Lung microvascular endothelial cell (primary cell): Measurements from ENCODE around the gene ELF3. TPM values are rescaled to one million over a fixed set of nuclear protein-coding genes. Genes with fewer than 3 reads are reported as not detected.
A peak's percentile ranks its signal among the peaks of the same experiment; 100 is the strongest.
"Not testable (repeated sequence)": the region's sequence is repeated elsewhere in the genome, so short reads cannot be mapped to it uniquely, and the experiment has no call there.

Experiments used
- DNase-seq, 2 donors: peaks; one replicate each; pipeline versions ENCODE4 v3.0.0 to v3.0.0-alpha.2; 2010; ENCODE audit warnings: low read depth in 2 of 2
- total RNA-seq: library from RNA; depleted of rRNA; stranded (reverse); fragments of >200 nt; gene quantifications from 2 replicates; pipeline ENCODE4 v1.2.1, GENCODE V29; 2014

The ELF3 gene
- total RNA-seq, 1 donor from 2014 or later: under 0.01 TPM

DNA sequence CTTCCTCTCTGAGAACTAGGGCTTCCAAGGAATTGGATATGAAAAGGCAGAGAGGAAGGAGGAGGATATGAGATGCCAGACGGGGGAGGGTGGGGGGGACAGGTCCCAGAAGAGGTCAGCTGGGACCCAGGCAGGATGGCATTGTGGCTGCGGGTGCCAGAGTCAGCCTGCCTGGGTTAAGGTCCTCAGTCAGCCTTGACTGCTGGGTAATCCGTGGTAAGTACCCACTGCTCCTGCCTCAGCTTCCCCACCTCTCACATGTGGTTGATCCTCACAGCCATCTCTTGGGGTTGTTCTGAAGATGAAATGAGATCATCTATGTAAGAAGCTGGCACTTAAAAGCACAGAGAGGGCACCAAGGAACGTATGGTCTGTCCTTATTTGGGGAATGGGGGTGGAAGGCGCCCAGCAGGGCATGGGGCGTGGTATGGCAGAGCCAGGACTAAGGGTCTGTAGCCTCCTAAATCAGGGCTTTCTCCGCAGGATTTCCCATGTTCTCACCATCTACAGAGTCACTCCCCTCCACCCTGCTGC lies 23.8 kb downstream of the ELF3 start:
- no peak for DNase-seq

DNA sequence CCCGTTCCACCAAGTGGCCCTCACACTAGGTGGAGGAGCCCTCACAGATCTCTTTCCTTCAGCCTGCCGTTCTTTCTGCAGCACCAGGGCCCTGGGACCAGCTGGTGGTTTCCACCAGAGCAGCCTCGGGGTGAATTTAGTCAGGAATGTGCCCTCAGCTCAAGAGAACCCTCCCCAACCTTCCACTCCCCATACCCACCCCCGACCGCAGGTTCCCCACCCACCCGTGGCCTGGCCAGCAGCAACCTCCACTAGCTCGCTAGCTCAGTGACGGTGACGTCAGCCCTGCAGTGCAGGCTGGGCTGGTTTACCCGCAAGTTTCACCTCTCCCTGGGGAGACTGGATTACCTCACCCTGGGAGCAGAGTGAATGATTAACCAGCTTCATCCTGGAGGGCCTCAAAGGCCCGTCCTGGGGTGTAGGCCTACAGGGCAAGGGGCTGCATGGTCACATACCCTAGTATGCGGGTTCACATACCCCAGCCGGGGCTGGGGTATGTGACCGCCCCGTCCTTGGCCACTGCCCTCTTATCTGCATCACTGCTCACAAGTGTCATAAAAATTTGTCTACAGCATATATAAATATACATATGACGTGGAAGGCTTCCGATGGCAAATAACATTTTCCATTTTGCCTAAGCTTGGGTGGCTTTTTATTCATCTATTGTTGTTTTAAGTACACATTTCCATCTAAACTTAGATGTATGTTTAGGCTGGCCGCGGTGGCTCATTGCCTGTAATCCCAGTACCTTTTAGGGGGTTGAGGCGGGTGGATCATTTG lies 24.5 kb downstream of the ELF3 start:
- DNase-seq: peak in 1 of 2 donors; percentile 29

- no peak for DNase-seq
These were observed 26.4 kb downstream of the ELF3 start for GRCh38 chr1:202036595-202037387.

DNA sequence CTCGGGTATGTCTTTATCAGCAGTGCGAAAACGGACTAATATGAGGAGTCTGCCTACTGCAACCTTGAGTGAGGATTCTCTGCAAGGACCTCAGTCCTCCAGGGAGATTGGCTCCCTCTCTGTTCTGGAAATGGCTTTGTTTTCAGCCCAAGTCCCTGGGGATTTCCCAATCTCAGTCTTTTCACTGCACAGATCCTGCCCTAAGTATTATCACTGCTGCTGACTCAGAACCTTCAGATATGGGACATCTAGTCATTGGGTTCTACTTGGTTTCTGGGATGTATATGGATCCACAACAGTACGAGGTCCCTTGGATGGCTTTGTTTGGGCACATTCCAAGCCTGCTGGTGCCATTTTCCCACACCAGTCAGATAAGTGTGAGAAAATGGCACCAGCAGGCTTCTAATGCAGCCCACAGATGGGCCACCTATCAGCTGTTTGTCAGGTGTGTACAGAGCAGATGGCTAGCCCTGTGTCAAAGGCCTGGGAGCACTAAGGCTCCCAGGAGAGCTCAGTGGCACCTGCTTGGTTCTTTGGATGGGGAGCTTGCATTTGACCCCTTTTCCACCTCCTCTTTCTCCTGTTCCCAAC lies 27.4 kb downstream of the ELF3 start:
- DNase-seq: no peak

- DNase-seq: no peak
These were observed 28.4 kb downstream of the ELF3 start for GRCh38 chr1:202038688-202039346.

DNA sequence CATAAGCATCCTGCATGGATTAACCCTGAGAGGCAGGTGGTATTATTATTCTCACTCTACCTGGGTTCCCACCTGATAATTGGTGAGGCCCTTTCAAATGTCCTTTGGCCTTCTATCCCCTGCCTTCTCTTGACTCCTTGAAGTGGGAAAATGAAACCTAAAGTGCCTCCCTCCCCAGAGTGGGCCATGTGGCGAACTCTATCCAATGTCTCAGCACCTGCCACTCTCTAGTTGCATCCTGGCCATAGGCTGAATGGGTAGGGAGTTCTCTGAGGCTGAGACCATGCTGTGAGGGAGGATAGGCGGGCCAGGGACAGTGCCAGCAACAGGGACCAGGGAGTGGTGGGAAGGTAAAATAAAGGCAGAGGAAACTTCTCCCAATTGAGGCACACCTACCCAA lies 35.3 kb downstream of the ELF3 start:
- no peak for DNase-seq

- no peak for DNase-seq
These were observed 35.8 kb downstream of the ELF3 start for GRCh38 chr1:202046227-202046626.

GRCh38 chr1:202046748-202047708 lies 36.6 kb downstream of the ELF3 start:
- DNase-seq: no peak

DNA sequence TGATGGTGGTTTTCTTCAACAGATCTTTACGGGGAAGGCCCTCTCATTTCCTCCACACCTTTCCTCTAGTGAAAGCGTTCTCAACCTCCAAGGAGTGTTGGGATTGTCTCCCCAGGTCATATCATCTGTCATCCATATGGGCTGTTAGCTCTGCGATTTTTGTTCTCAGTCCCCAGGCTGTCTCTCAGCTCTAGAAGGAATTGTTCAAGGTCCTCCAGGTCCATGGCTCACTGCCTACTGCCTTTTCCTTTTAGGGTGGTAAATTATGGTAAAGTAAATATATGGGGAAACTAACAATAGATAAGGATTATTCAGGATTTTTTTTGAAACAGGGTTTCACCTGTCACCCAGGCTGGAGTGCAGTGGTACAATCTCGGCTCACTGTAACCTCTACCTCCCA lies 37.6 kb downstream of the ELF3 start:
- no peak for DNase-seq

DNA sequence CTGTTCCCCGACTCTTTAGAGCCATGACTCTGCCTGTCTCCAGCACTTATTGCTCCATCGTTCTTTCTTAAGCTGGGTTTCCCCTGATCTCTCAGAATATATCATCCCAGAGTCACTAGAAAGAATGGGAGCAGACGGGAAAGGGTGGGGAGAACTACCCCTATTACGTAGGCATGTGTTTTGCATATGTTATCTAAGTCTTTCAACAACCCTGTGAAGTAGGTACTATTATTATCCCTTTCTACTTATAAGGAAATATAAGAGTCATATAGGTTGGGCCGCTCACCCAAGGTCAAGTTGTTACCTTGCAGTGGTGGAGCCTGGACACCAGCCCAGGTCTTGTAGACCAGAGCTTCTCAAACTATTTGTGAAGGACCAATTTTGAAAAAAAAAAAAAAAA lies 38.7 kb downstream of the ELF3 start:
- no peak for DNase-seq

GRCh38 chr1:202054094-202054493 lies 43.7 kb downstream of the ELF3 start:
- no peak for DNase-seq

GRCh38 chr1:202054673-202055072 lies 44.3 kb downstream of the ELF3 start:
- not testable (repeated sequence) for DNase-seq

DNA sequence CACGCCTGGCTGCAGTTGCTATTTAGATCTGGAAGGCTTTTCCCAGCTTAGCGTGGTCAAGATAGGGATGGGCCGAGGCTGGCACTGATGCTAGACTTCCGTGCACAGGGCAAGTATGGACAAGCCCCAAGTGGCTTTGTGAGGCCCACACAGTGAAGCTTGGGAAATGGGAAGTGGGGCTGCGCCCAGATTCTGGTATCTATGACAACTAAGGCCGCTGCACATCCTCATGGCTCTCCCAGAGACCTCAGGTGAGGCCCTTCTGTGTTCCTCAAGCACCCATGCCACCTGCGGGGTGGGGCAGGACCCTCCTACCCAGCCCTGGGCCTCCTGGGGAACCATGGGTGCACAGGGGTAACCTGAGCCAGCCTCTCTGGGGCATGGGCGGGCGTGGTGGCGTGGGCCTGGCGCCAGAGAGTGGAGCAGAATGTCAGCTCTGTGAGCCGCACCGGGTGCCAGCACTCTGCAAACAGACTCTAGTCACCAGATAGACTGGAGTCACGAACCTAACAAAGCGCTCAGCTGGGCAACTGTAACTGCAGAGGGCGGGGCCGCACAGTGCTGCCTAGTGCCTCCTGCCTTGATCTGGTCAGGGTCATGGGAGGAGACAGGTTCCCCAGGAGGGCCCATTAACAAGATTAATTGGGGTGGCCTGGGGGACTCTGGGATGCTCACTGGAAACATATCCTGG lies 46.4 kb downstream of the ELF3 start:
- no peak for DNase-seq

- not testable (repeated sequence) for DNase-seq
These were observed 46.9 kb downstream of the ELF3 start for GRCh38 chr1:202057335-202057704.

DNA sequence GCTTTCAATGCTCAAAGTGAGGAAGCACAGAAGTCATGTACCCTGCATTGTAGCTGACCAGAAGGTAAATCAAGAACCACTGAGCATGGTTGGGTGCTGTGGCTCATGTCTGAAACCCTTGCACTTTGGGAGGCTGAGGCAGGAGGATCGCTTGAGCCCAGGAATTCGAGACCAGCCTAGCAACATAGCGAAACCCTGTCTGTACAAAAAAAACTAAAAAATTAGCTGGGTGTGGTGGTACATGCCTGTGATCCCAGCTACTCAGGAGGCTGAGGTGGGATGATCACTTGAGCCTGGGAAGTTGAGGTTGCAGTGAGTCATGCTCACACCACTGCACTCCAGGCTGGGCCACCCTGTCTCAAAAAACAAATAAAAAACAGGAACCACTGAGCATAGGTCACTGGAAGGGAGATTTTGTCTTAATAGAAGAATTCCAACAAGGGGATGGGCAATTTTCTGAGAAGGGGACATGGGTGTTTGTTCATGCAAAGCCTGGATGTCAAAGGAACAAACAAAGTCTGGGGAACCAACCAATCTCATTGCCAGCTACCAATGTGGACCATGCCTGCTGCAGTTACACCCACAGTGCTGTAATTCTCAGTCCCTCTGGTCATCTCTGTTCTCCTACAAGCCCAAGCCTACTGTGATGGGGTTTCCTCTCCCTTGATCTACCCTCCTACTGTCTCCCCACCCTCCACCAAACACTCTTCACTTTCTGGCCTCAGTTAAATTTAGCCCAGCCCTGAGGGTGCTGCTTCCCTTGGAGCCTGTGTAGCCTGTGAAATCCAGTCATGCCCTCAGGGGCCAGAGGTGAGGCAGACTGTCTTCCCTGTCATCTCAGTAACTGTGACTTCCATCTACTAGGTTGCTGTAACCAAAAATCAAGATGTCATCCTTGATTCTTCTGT lies 47.9 kb downstream of the ELF3 start:
- peak in 1 of 2 donors; percentile 17 for DNase-seq

DNA sequence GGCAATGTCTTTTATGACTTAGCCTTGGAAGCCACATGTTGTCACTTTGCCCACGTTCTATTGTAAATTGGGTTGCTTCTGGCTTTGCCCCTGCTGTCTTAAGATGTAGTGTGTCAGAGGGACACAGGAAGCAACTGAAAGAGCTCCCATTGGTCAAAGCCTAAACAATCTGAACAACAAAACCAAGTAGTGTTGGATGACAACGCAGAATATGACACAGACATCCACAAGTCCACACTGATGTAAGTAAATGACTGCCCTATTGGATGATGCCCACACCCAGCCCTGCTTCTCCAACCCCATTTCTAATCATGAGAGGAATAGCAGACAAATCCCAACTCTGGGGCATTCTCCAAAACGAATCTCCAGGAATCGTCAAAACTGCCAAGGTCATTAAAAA lies 50.7 kb downstream of the ELF3 start:
- no peak for DNase-seq

- not testable (repeated sequence) for DNase-seq
These were observed 51.4 kb downstream of the ELF3 start for GRCh38 chr1:202061787-202062186.

DNA sequence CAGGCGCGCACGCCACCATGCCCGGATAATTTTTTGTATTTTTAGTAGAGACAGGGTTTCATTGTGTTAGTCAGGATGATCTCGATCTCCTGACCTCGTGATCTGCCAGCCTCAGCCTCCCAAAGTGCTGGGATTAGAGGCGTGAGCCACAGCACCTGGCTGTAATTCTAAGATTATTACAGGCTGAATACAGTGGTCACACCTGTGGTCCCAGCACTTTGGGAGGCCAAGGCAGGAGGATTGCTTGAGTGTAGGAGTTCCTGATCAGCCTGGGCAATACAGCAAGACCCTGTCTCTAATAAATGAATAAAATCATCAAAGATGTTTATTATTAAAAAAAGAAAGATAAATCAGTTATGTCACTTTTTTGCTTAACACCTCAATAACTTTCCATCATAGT lies 52.2 kb downstream of the ELF3 start:
- DNase-seq: not testable (repeated sequence)

DNA sequence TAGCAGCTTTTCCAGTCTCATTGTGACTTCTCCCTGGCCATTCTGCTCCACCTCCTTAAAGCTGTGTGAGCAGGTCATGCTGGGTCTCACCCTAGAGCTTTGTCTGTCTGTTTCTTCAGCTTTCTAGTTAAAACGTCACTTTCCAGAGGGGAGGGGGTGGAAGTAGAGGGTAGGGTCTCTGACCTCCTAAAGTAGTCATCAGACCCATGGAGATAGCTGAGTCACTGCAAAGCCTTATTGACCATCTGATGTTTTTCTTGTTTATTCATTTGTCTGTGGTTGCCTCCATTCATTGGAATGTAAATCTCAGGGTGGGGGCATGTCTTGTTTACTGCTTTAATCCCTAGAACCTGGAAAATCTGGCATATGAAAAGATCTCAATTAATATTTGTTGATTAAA lies 52.7 kb downstream of the ELF3 start:
- no peak for DNase-seq
